ENCODE data around the gene MPV17L. TPM values are rescaled to one million over a fixed set of nuclear protein-coding genes. Genes with fewer than 3 reads are reported as not detected.
"Not testable (repeated sequence)": the region's sequence is repeated elsewhere in the genome, so short reads cannot be mapped to it uniquely, and the experiment has no call there.

MPV17L gene
- total RNA-seq, 1 donor from 2014 or later, result 2.2 TPM

- TF ChIP-seq, protein P1, sequence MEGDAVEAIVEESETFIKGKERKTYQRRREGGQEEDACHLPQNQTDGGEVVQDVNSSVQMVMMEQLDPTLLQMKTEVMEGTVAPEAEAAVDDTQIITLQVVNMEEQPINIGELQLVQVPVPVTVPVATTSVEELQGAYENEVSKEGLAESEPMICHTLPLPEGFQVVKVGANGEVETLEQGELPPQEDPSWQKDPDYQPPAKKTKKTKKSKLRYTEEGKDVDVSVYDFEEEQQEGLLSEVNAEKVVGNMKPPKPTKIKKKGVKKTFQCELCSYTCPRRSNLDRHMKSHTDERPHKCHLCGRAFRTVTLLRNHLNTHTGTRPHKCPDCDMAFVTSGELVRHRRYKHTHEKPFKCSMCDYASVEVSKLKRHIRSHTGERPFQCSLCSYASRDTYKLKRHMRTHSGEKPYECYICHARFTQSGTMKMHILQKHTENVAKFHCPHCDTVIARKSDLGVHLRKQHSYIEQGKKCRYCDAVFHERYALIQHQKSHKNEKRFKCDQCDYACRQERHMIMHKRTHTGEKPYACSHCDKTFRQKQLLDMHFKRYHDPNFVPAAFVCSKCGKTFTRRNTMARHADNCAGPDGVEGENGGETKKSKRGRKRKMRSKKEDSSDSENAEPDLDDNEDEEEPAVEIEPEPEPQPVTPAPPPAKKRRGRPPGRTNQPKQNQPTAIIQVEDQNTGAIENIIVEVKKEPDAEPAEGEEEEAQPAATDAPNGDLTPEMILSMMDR (conservative IDR thresholded peaks at IDR 0.05; ENCODE audit: low read depth, low read length), result no peak
- no peak for DNase-seq (ENCODE audit: low read depth)
- no peak overlapping the region for H3K4me3 ChIP-seq (ENCODE audit: low read depth, low read length)
These were observed 45.3 kb downstream of the MPV17L start for GRCh38 chr16:15440852-15441251.

DNA sequence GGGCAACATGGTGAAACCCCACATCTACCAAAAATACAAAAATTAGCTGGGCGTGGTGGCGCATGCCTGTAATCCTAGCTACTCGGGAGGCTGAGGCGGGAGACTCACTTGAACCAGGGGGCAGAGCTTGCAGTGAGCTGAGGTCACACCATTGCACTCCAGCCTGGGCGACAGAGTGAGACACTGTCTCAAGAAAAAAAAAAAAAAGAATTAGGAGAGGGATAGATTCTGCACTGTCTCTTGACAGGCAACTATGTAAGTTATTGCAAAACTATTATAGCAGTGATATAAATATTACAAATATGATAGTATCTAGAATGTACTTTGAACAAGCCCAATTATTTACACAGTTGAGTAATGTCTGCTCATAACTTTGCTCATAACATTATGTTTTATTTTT is 46.6 kb downstream of the MPV17L start:
- not testable (repeated sequence) for H3K4me3 ChIP-seq (ENCODE audit: low read depth, low read length); DNase-seq (ENCODE audit: low read depth)

- no peak for DNase-seq (ENCODE audit: low read depth)
- H3K4me3 ChIP-seq (ENCODE audit: low read depth, low read length), result no peak overlapping the region
- TF ChIP-seq, protein P1 (conservative IDR thresholded peaks at IDR 0.05; ENCODE audit: low read depth, low read length), result no peak
These were observed 48.2 kb downstream of the MPV17L start for GRCh38 chr16:15443753-15444152.

GRCh38 chr16:15444264-15444663 is 48.7 kb downstream of the MPV17L start:
- no peak overlapping the region for H3K4me3 ChIP-seq (ENCODE audit: low read depth, low read length)
- TF ChIP-seq, protein P1 (conservative IDR thresholded peaks at IDR 0.05; ENCODE audit: low read depth, low read length), result no peak
- no peak for DNase-seq (ENCODE audit: low read depth)

DNA sequence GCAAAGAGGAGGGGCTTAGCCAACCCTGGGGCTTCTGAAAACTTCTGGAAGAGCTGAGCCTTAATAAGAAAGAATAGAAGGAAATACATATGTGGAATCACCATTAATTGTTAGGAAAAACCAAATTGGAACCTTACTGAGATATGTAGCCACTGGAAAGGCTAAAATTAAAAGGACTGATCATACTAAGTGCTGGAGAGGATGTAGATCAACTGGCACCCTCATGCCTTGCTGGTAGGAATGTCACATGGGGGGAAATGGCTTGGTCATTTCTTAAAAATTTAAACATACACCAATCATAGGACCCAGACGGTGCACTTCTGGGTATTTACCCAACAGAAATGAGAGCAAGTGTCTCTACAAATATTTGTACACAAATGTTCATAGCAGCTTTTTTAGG is 49.9 kb downstream of the MPV17L start:
- no peak for DNase-seq (ENCODE audit: low read depth)
- no peak overlapping the region for H3K4me3 ChIP-seq (ENCODE audit: low read depth, low read length)
- TF ChIP-seq, protein P1 (conservative IDR thresholded peaks at IDR 0.05; ENCODE audit: low read depth, low read length), result no peak

DNA sequence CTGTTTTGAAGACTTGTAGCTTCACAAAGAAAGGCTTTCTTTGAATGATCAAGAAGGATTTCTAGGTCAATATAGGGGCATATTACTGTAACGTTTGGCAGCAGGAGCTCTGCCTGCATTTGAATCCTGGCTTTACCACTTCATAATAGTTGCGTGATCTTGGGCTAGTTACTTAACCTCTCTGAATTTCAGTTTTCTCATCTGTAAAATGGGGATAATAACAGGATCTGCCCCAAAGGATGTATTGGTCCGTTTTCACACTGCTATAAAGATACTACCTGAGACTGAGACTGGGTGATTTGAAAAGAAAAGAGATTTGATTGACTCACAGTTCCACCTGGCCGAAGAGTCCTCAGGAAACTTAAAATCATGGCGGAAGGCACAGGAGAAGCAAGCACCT is 51.3 kb downstream of the MPV17L start:
- no peak overlapping the region for H3K4me3 ChIP-seq (ENCODE audit: low read depth, low read length)
- DNase-seq (ENCODE audit: low read depth), result no peak
- TF ChIP-seq, protein P1 (conservative IDR thresholded peaks at IDR 0.05; ENCODE audit: low read depth, low read length), result no peak

GRCh38 chr16:15450624-15451023 is 55.1 kb downstream of the MPV17L start:
- DNase-seq (ENCODE audit: low read depth), result no peak
- H3K4me3 ChIP-seq (ENCODE audit: low read depth, low read length), result no peak overlapping the region
- TF ChIP-seq, protein P1 (conservative IDR thresholded peaks at IDR 0.05; ENCODE audit: low read depth, low read length), result no peak
